Measurements from ENCODE around the gene FOXN3. TPM values are rescaled to one million over a fixed set of nuclear protein-coding genes. Genes with fewer than 3 reads are reported as not detected.
A peak's percentile ranks its signal among the peaks of the same experiment; 100 is the strongest.

The FOXN3 gene
- total and polyA plus RNA-seq, 10 donors, result 9.2 to 121 (median 98.3) TPM

GRCh38 chr14:89379006-89379405 lies 38.0 kb downstream of the FOXN3 start:
- no peaks in the 10 kb centered on the region for H3K27me3 ChIP-seq (replicated peaks in 1 of 7)
- no peak for TF ChIP-seq CTCF (IDR thresholded peaks at IDR 0.05 in 8 of 11, conservative IDR thresholded peaks at IDR 0.05 in 3 of 11)
- no peak for TF ChIP-seq POLR2A (IDR thresholded peaks at IDR 0.05)
- TF ChIP-seq POLR2AphosphoS5 (IDR thresholded peaks at IDR 0.05), result no peak
- no peak overlapping the region for H3K4me3 ChIP-seq
- 78 to 92% (median 86%) methylated on average over 8 to 9 of the region's 9 CpGs for WGBS, 5 donors
- peaks cover 4 to 44% (median 17%) of the 10 kb centered on the region in 6 donors for H3K4me1 ChIP-seq
- peaks cover 0 to 18% (median 11%) of the 10 kb centered on the region in 8 donors for H3K9me3 ChIP-seq
- peaks cover 0 to 6% (median 0%) of the 10 kb centered on the region in 6 donors for H3K36me3 ChIP-seq
- intact Hi-C loops (cut with DNase I; ENCODE audit: low total_unique reads), result no loop called here
- no peak for DNase-seq
- no peak overlapping the region for H3K27ac ChIP-seq

GRCh38 chr14:89378119-89378518 lies 38.9 kb downstream of the FOXN3 start:
- 64 to 73% (median 70%) methylated on average over 5 of the region's 5 CpGs for WGBS, 5 donors

GRCh38 chr14:89377544-89377943 lies 39.5 kb downstream of the FOXN3 start:
- H3K9me3 ChIP-seq, result peaks cover 0 to 18% (median 11%) of the 10 kb centered on the region in 8 donors
- TF ChIP-seq CTCF (IDR thresholded peaks at IDR 0.05 in 8 of 11, conservative IDR thresholded peaks at IDR 0.05 in 3 of 11) (no peak), POLR2A (IDR thresholded peaks at IDR 0.05) (no peak)
- H3K36me3 ChIP-seq, result peaks cover 0 to 6% (median 0%) of the 10 kb centered on the region in 6 donors
- no peak overlapping the region for H3K4me3 ChIP-seq
- H3K4me1 ChIP-seq, result peaks cover 0 to 44% (median 19%) of the 10 kb centered on the region in 6 donors
- peak overlapping the region in 1 of 8 donors; percentile 27 for H3K27ac ChIP-seq
- H3K27me3 ChIP-seq (replicated peaks in 1 of 7), result no peaks in the 10 kb centered on the region
- intact Hi-C loops (cut with DNase I; ENCODE audit: low total_unique reads), result no loop called here
- no peak for DNase-seq
- WGBS, 5 donors, result 56 to 90% (median 72%) methylated on average over 3 of the region's 3 CpGs

More at GRCh38 chr14:89378119-89378518, 38.9 kb downstream of the FOXN3 start:
- Histone ChIP-seq H3K4me1 (peaks cover 0 to 44% (median 14%) of the 10 kb centered on the region in 6 donors), H3K4me3 (no peak overlapping the region), H3K27me3 (replicated peaks in 1 of 7) (no peaks in the 10 kb centered on the region), H3K27ac (peak overlapping the region in 1 of 8 donors; percentile 27), H3K9me3 (peaks cover 0 to 18% (median 11%) of the 10 kb centered on the region in 8 donors), H3K36me3 (peaks cover 0 to 6% (median 0%) of the 10 kb centered on the region in 6 donors)
- TF ChIP-seq POLR2AphosphoS5 (IDR thresholded peaks at IDR 0.05) (no peak), POLR2A (IDR thresholded peaks at IDR 0.05) (no peak), CTCF (IDR thresholded peaks at IDR 0.05 in 8 of 11, conservative IDR thresholded peaks at IDR 0.05 in 3 of 11) (no peak)
- intact Hi-C loops (cut with DNase I; ENCODE audit: low total_unique reads), result no loop called here
- no peak for DNase-seq

GRCh38 chr14:89374908-89375307 lies 42.1 kb downstream of the FOXN3 start:
- WGBS, 5 donors, result 86 to 95% (median 88%) methylated on average over 3 of the region's 3 CpGs
- no peak overlapping the region for H3K4me3 ChIP-seq
- peaks cover 0 to 65% (median 41%) of the 10 kb centered on the region in 6 donors for H3K4me1 ChIP-seq
- DNase-seq, result no peak
- peaks cover 0 to 9% (median 3%) of the 10 kb centered on the region in 8 donors for H3K9me3 ChIP-seq
- TF ChIP-seq POLR2AphosphoS5 (IDR thresholded peaks at IDR 0.05), result no peak
- intact Hi-C loops (cut with DNase I; ENCODE audit: low total_unique reads), result no loop called here
- H3K36me3 ChIP-seq, result peaks cover 0 to under 1% (median 0%) of the 10 kb centered on the region in 6 donors
- H3K27ac ChIP-seq, result no peak overlapping the region
- H3K27me3 ChIP-seq (replicated peaks in 1 of 7), result no peaks in the 10 kb centered on the region
